Upper lobe of left lung (tissue), 6 donors: ENCODE data around the gene MOCOS. TPM values are rescaled to one million over a fixed set of nuclear protein-coding genes. Genes with fewer than 3 reads are reported as not detected.

Source experiments
- ATAC-seq, 2 donors: fragments of 200-7000 bp; cut with Tn5 transposase; one replicate each; pipeline ENCODE4 v1.9.1; 2022; ENCODE audit warnings: mild to moderate bottlenecking in 2 of 2, moderate library complexity in 2 of 2; ENCODE audit not compliant: low FRiP score in 2 of 2
- DNase-seq, 2 donors: peaks; one replicate each; pipeline ENCODE4 v3.0.0-alpha.2; 2019 to 2020
- H3K27ac ChIP-seq, 4 donors: fragments of 200-600 bp; sonication (generic); one replicate each; pipeline ENCODE4 v1.5.1; 2016 to 2019
- H3K27me3 ChIP-seq, 4 donors: fragments of 200-600 bp; sonication (generic); one replicate each; pipeline ENCODE4 v1.5.1; 2017 to 2019
- H3K36me3 ChIP-seq, 4 donors: fragments of 200-600 bp; sonication (generic); one replicate each; pipeline ENCODE4 v1.5.1; 2016 to 2019
- H3K4me1 ChIP-seq, 4 donors: fragments of 200-600 bp; sonication (generic); one replicate each; pipeline ENCODE4 v1.5.1; 2018 to 2019
- H3K4me3 ChIP-seq, 4 donors: fragments of 200-600 bp; sonication (generic); one replicate each; pipeline ENCODE4 v1.5.1; 2017 to 2019; ENCODE audit warnings: mild to moderate bottlenecking in 2 of 4, moderate library complexity in 1 of 4
- H3K9me3 ChIP-seq, 4 donors: fragments of 200-600 bp; sonication (generic); one replicate each; pipeline ENCODE4 v1.5.1; 2018 to 2019
- EP300 ChIP-seq, 4 donors: sonication (generic); formaldehyde crosslinking; IDR thresholded peaks; one replicate each; pipeline ENCODE4 v1.5.1; 2017; ENCODE audit warnings: antibody characterized with exemption in 4 of 4, control low read depth in 2 of 4
- POLR2A ChIP-seq, 4 donors: fragments of 450-650 bp; IDR thresholded peaks; one replicate each; pipeline ENCODE4 v1.5.1; 2016 to 2017; ENCODE audit warnings: antibody characterized with exemption in 4 of 4, mild to moderate bottlenecking in 2 of 4
- POLR2AphosphoS5 ChIP-seq, 2 donors: sonication (generic); formaldehyde crosslinking; IDR thresholded peaks; one replicate each; pipeline ENCODE4 v1.5.1; 2017; ENCODE audit warnings: antibody characterized with exemption in 2 of 2
- WGBS, 2 donors: methylation state at CpG; one replicate each; pipeline ENCODE4 v1.1.5; 2017 to 2018; 5-methylcytosine and 5-hydroxymethylcytosine counted together
- total RNA-seq, 6 donors: library from RNA; depleted of rRNA in 4 of 6; stranded (reverse); fragments of >200 nt in 4 of 6; gene quantifications; one replicate each; pipeline versions ENCODE4 v1.1.0 to v1.2.1, GENCODE V29; 2016 to 2021
- TF ChIP-seq, protein P1 (sequence below), 6 experiments: fragments of 450-650 bp in 4 of 6; fragments of 200-600 bp in 2 of 6; sonication (generic) in 2 of 6; IDR thresholded peaks; one replicate each; pipeline ENCODE4 v1.5.1; 2016 to 2019; ENCODE audit warnings: antibody characterized with exemption in 6 of 6
- donor health status: DM: no; HTN: no; CAD: no; lungs with moderate emphysema.
- donor health status: DM: no; HTN: yes; CAD: no; lungs with severe emphysema.

The MOCOS gene, protein sequence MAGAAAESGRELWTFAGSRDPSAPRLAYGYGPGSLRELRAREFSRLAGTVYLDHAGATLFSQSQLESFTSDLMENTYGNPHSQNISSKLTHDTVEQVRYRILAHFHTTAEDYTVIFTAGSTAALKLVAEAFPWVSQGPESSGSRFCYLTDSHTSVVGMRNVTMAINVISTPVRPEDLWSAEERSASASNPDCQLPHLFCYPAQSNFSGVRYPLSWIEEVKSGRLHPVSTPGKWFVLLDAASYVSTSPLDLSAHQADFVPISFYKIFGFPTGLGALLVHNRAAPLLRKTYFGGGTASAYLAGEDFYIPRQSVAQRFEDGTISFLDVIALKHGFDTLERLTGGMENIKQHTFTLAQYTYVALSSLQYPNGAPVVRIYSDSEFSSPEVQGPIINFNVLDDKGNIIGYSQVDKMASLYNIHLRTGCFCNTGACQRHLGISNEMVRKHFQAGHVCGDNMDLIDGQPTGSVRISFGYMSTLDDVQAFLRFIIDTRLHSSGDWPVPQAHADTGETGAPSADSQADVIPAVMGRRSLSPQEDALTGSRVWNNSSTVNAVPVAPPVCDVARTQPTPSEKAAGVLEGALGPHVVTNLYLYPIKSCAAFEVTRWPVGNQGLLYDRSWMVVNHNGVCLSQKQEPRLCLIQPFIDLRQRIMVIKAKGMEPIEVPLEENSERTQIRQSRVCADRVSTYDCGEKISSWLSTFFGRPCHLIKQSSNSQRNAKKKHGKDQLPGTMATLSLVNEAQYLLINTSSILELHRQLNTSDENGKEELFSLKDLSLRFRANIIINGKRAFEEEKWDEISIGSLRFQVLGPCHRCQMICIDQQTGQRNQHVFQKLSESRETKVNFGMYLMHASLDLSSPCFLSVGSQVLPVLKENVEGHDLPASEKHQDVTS
- total RNA-seq = 1 to 10 TPM; 1.9 to 4.7 (median 3.8) TPM

DNA sequence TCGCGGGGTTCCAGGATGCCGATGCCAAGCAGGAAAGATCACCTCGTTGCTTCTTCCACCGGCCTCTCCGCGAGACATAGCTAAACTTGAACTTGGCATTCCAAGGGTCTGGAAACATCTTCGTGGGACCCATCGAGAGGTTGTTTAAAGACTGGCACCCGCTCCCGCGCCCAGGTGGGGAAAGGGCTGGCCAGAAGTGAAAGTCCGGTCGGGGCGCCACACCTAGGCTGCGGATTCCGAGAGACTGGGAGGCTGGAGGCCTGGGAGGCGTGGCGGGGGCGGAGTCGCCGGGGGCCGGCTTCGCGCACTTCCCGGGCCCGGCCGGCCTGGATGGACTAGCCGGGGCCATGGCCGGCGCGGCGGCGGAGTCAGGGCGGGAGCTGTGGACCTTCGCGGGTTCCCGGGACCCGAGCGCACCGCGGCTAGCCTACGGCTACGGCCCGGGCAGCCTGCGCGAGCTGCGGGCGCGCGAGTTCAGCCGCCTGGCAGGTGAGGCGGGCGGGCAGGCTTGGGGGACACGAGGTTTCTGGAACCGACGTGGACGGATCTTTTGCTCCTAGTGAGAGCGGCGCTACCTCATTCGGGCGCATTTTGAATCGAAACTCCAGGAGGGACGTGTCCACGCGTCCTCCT, at the start of gene MOCOS:
TSS of gene MOCOS (plus strand) at position 305 of the 633 bp plus-strand sequence. CDS start at position 348, 43 bp downstream.
- peak within 1 kb of the TSS; percentile 7 to 79 (median 59) for H3K27ac ChIP-seq
- peaks cover 10 to 23% (median 16%) of the 10 kb centered on the region in 4 donors for H3K4me1 ChIP-seq
- peak; percentile 87 to 97 for DNase-seq
- peak within 1 kb of the TSS; percentile 63 to 84 (median 73) for H3K4me3 ChIP-seq
- TF ChIP-seq POLR2AphosphoS5 (IDR thresholded peaks at IDR 0.05) (peak in 1 of 2 donors; percentile 48), EP300 (IDR thresholded peaks at IDR 0.05) (no peak), POLR2A (IDR thresholded peaks at IDR 0.05) (peak in 3 of 4 donors; percentile 16 to 77 (median 35))
- TF ChIP-seq, protein P1, sequence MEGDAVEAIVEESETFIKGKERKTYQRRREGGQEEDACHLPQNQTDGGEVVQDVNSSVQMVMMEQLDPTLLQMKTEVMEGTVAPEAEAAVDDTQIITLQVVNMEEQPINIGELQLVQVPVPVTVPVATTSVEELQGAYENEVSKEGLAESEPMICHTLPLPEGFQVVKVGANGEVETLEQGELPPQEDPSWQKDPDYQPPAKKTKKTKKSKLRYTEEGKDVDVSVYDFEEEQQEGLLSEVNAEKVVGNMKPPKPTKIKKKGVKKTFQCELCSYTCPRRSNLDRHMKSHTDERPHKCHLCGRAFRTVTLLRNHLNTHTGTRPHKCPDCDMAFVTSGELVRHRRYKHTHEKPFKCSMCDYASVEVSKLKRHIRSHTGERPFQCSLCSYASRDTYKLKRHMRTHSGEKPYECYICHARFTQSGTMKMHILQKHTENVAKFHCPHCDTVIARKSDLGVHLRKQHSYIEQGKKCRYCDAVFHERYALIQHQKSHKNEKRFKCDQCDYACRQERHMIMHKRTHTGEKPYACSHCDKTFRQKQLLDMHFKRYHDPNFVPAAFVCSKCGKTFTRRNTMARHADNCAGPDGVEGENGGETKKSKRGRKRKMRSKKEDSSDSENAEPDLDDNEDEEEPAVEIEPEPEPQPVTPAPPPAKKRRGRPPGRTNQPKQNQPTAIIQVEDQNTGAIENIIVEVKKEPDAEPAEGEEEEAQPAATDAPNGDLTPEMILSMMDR (IDR thresholded peaks at IDR 0.05) = no peak
- 0 to 1% methylated on average over 4 to 47 of the region's 66 CpGs for WGBS, 2 donors
- peak; percentile 93 to 98 for ATAC-seq
- H3K36me3 ChIP-seq = no peaks in the 10 kb centered on the region
- H3K27me3 ChIP-seq = no peaks in the 10 kb centered on the region
- no peaks in the 10 kb centered on the region for H3K9me3 ChIP-seq

DNA sequence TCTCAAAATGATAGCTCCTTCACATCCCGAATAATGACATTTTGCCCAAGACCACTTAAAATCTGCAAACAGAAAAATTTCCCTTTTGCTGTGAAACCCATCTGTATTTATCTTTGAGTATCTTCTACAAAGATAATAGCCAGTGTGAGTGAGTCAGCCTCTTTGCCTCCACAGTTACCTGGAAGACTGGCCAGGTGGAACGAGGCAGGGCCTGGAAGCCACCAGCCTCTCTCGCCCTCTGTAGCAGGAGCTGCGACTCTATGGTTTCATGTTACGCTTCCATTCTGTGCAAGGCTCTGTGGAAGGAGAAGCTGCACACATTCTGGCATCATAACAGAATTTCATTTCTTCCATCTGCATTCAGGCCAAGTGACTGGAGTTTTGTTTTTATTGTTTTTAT, 48.1 kb upstream of the MOCOS start:
- TF ChIP-seq, protein P1 (IDR thresholded peaks at IDR 0.05) = no peak
- TF ChIP-seq EP300 (IDR thresholded peaks at IDR 0.05) (no peak), POLR2A (IDR thresholded peaks at IDR 0.05) (no peak), POLR2AphosphoS5 (IDR thresholded peaks at IDR 0.05) (no peak)
- DNase-seq = no peak
- Histone ChIP-seq H3K27me3 (no peaks in the 10 kb centered on the region), H3K4me1 (no peaks in the 10 kb centered on the region), H3K27ac (no peak overlapping the region), H3K36me3 (peaks cover 25 to 91% (median 37%) of the 10 kb centered on the region in 4 donors), H3K9me3 (no peaks in the 10 kb centered on the region), H3K4me3 (no peak overlapping the region)
- WGBS, 2 donors = 93 to 95% methylated on average over 5 of the region's 5 CpGs
- ATAC-seq = no peak

GRCh38 chr18:36141576-36141975, 45.7 kb upstream of the MOCOS start:
- peaks cover 31 to 94% (median 53%) of the 10 kb centered on the region in 4 donors for H3K36me3 ChIP-seq
- DNase-seq = no peak
- WGBS, 2 donors = 94 to 96% methylated on average over 4 of the region's 4 CpGs
- ATAC-seq = no peak
- H3K4me3 ChIP-seq = no peak overlapping the region
- no peaks in the 10 kb centered on the region for H3K4me1 ChIP-seq
- H3K9me3 ChIP-seq = no peaks in the 10 kb centered on the region
- no peaks in the 10 kb centered on the region for H3K27me3 ChIP-seq
- no peak for TF ChIP-seq EP300 (IDR thresholded peaks at IDR 0.05)
- TF ChIP-seq, protein P1 (IDR thresholded peaks at IDR 0.05) = no peak
- no peak for TF ChIP-seq POLR2AphosphoS5 (IDR thresholded peaks at IDR 0.05)
- TF ChIP-seq POLR2A (IDR thresholded peaks at IDR 0.05) = no peak
- H3K27ac ChIP-seq = no peak overlapping the region

DNA sequence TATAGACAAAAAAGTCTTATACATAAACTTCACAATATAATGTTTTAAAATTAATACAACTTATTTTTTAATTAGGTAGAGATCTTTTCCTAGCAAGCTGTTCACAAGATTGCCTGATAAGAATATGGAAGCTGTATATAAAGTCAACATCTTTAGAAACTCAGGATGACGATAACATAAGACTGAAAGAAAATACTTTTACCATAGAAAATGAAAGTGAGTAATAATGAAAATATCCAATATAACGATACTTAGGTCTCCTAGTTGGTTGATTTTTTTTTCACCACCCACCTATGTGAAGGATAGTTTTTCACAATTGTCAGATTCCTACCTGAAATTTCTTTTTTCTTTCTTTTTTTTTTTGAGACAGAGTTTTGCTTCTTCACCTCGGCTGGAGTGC, 44.5 kb upstream of the MOCOS start:
- H3K36me3 ChIP-seq = peaks cover 27 to 96% (median 60%) of the 10 kb centered on the region in 4 donors
- DNase-seq = no peak

More for the DNA sequence above, 44.5 kb upstream of the MOCOS start:
- no peak overlapping the region for H3K27ac ChIP-seq
- whole genome bisulfite sequencing, 2 donors = 88 to 92% methylated on average over 3 of the region's 3 CpGs
- no peak for TF ChIP-seq POLR2AphosphoS5 (IDR thresholded peaks at IDR 0.05)
- no peak for TF ChIP-seq EP300 (IDR thresholded peaks at IDR 0.05)
- no peak for TF ChIP-seq POLR2A (IDR thresholded peaks at IDR 0.05)
- TF ChIP-seq, protein P1 (IDR thresholded peaks at IDR 0.05) = no peak
- H3K4me1 ChIP-seq = no peaks in the 10 kb centered on the region
- no peaks in the 10 kb centered on the region for H3K9me3 ChIP-seq
- ATAC-seq = no peak
- no peaks in the 10 kb centered on the region for H3K27me3 ChIP-seq
- H3K4me3 ChIP-seq = no peak overlapping the region
